Muscle of back (tissue), 11 donors: ENCODE measurements around the gene DDX51. TPM values are rescaled to one million over a fixed set of nuclear protein-coding genes. Genes with fewer than 3 reads are reported as not detected.
A peak's percentile ranks its signal among the peaks of the same experiment; 100 is the strongest.

Source experiments
- DNase-seq, 3 donors: peaks; one replicate each; pipeline versions ENCODE4 v3.0.0 to v3.0.0-alpha.2; 2013
- polyA plus RNA-seq, 10 donors: library from polyadenylated mRNA; unstranded; fragments of 120-200 nt; gene quantifications; one replicate each; pipeline ENCODE4 v1.2.1, GENCODE V29; 2013; ENCODE audit not compliant: insufficient read length in 10 of 10

DDX51 gene
- polyA plus RNA-seq, 10 donors = 7.0 to 19.3 (median 13.2) TPM

DNA sequence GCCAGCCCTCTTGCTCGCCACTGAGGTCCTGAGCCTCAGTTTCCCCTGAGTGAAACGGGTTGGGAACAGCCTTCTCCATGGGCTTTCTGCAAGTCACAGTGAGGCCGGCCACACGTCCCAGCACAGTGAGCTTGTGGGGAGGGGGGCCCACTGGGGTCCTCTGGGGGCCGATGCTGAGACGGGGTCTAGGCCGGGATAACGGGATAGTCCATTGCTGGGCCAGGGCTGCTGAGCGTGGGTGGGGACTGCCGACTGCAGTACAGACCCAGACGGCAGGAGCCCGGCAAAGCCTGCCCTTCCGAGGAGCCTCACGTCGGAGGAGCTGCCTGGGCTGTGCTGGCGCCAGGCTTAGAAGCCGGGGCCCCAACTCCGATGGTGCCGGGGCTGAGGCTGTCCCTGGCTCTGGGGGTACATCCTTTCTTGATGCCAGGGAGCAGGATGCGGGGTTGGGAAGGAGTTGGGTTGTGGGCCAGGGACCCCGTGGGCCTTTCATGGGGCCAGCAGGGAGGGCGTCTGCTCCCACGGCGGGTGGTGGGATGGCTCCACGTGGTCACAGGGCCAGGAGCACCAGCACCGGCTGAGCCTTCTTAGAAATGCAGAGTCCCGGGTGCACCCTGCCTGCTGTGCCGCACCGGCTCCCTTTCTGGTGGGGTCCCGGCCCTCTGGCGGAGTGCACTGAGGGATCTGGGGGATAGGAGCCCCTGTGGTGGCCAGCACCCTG lies 24.4 kb upstream of the DDX51 start:
- DNase-seq = no peak

DNA sequence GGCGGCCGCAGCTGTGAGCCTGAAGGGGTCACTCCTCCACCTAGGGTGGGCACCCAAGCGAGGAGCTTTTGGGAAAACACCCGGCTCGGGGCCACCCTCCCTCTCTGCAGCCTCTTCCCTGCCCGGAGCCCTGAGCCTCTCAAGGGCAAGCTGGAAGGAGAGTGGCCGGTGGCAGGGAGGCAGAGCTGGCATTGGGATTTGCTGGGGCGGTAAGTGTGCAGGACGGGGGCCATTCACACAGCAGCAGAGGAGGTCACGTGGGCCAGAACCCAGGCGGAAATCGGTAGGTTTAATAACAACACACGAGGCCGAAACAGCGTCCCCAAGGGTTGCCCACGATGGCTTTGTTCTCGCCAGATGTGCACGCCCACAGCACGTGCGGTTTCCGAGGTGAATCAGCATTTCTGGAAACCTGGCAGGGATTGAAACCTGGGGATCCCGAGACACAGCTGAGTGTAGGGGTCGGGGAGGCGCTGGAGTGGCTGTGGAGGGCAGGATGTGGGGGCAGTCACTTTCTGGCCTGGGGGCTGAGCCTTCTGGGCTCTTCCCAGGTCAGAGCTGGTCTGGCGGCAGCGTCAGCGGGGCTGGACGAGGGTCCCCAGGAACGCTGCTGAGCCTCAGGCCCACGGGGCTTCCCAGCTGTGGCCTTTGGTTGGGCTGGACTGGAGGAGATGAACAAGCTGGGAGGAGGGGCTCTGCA lies 23.6 kb upstream of the DDX51 start:
- no peak for DNase-seq

DNA sequence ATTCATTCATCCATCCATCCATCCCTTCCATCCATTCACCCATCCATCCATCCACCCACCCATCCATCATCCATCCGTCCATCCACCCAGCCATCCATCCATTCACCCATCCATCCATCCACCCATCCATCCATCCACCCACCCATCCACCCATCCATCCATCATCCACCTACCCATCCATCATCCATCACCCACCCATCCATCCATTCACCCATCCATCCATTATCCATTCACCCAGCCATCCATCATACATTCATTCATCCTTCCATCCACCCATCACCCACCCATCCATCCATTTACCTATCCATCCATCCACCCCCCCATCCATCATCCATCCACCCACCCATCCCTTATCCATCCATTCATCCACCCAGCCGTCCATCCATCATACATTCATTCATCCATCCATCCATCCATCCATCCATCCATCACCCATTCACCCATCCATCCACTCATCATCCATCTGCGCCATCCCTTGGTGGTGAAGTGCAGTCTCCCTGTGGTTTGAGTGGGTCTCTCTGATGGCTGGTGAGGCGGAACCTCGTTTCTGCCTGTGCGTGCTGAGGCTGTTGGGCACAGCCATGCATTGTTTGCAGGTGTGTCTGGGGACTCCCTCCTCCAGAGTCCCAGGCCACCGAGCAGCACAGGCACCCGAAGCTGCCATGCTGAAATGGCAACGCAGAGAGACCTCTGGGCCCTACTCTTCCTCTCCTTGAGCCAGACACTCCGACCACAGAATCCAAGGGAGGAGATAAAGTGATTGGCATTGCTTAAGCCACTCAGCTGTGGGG lies 22.9 kb upstream of the DDX51 start:
- no peak for DNase-seq

DNA sequence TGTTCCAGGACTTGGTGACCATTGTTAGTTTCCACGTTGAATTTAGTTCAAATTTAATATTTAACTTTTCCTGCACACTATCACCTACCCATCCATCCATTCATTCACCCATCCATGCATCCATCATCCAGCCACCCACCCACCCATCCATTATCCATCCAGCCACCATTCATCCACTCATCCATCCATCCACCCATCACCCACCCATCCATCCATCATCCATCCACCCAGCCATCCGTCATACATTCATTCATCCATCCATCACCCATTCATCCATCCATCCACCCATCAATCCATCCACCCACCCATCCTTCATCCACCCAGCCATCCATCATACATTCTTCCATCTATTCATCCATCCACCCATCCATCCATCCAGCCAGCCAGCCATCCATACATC lies 22.0 kb upstream of the DDX51 start:
- no peak for DNase-seq

DNA sequence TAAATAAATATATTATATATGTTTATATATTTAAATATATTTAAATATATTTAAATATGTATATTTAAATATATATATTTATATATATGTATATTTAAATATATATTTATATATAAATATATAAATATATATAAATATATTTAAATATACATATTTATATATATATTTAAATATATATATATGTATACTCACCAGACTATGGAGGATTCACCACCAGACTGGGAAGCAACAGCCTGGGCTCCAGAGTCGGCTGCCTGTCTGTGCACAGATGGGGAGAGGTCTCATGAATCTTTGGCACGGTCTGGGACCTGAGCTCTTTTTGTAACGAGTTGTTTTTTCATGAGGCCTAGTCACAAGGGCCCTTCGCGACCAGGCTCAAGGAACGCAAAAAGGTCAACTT lies 21.5 kb upstream of the DDX51 start:
- DNase-seq = no peak

DNA sequence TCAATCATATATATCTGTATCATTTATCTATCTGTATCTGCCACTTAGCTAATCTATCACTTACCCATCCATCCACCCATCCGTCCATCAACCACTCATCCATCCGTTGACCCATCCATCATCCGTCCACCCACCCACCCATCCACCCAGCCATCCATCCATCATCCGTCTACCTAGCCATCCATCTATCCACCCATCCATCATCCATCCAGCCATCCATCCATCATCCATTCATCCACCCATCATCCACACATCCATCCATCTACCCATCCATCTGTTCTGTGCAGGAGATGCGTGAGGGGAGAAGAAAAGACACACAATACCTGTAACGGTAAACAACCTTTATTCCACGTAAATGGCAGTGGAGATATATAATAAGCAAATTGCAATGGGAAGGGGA lies 20.3 kb upstream of the DDX51 start:
- DNase-seq = no peak

DNA sequence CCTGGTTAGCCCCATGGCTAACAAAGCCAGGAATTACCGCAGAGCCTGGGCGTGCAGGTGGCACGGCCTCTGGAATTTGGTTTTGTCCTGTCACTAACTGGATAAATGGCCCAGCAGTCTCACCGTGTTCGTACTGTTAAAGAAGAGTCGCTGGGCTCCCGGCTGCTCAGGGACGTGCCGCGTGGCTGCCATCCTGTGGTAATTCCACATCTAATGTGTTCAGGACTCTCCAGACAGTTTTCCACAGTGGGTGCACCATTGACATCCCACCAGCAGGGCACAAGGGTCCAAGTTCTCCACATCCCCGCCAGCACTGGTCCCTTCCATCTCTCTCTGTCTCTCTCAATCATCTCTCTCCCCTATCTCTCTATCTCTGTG lies 19.8 kb upstream of the DDX51 start:
- DNase-seq = no peak

DNA sequence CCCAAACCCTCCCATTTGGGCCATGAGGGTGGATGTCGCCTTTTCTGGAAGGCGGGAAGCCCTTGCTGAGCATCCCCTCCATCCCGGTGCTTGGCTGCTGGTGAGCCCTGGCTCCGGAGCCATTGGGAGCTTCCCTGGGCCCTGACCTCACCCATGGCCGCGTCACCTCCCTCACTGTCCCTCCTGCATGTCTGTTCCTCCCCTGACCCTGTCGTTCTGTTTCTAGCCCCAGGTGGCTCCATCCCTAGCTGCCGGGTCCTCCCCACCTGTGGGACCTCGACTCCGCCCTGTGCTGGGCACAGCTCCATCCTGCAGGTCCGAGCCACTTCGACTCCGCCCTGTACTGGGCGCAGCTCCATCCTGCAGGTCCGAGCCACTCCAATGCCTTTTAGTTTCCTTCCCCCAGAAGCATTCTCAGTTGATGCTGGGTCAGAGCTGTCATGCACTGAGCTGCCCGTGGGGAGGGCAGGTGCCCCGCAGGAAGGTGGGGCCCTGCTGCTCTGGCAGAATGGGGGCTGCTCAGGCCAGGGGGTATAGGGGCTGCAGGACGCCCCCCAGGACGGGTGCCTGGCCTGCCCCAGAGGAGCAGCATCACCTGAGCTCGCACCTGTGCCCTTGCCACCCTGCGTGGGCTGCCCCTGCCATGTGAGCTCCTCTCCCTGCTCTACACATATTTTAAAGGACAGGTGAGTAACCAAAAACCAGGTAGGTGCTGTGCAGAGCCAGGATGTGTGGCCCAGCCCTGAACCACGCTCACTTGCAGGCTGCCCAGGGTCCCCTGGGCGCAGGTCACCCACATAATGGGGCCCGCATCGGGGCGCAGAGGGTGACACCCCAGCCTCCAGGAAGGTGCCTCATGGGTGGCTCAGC lies 19.2 kb upstream of the DDX51 start:
- DNase-seq = no peak

DNA sequence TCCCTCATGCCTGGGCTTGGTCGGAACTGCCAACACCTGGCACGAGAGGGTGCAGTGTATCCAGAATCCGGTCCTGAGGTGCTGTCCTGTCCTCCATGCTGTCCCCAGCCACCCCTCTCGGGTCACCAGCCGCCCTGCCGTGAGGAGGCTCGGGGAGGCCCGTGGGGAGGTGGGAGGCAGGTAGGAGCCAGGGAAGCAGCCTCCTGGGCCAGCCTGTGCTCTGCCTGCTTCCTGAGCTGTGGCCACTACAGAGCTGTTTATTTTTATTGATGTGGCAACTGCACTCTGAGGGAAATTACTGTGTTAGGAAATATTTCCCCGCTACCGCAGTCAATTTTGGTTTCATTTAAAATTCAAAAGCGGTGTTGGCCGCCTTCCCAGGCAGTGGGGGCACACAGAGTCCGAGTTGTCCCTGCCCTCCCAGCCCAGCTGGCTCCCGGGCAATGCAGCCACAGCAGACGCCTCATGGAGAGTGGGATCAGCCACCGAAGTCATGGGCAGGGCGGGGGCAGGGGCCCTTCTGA lies 18.5 kb upstream of the DDX51 start:
- peak; percentile 16 to 58 (median 46) for DNase-seq

DNA sequence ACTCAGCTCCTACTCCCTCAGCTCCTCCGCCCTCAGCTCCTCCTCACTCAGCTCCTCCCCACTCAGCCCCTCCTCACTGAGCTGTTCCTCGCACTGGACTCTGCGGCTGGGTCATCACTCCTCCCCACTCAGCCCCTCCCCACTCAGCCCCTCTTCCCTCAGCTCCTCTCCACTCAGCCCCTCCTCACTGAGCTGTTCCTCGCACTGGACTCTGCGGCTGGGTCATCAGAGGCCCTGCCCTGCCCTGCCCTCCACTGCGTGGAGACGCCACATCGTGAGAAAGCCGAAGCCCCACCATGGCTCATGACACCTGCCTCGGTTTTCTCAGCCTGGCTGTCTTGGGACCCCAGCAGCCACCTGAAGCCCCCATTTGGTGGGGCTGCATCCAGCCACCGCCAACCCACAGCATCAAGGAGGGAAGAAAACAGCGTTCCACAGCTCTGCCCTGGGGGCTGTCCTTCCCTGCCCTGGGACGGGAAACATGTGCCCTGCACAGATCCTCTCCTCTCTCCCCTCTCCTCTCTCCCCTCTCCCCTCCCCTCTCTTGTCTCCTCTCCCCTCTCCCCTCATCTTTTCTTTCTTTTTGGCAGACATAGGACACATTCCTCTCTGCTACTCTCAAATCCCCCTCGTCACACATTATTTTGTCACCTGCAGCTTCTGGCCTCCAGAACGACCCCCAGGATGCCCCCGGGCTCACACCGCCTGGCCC lies 17.8 kb upstream of the DDX51 start:
- DNase-seq = no peak

DNA sequence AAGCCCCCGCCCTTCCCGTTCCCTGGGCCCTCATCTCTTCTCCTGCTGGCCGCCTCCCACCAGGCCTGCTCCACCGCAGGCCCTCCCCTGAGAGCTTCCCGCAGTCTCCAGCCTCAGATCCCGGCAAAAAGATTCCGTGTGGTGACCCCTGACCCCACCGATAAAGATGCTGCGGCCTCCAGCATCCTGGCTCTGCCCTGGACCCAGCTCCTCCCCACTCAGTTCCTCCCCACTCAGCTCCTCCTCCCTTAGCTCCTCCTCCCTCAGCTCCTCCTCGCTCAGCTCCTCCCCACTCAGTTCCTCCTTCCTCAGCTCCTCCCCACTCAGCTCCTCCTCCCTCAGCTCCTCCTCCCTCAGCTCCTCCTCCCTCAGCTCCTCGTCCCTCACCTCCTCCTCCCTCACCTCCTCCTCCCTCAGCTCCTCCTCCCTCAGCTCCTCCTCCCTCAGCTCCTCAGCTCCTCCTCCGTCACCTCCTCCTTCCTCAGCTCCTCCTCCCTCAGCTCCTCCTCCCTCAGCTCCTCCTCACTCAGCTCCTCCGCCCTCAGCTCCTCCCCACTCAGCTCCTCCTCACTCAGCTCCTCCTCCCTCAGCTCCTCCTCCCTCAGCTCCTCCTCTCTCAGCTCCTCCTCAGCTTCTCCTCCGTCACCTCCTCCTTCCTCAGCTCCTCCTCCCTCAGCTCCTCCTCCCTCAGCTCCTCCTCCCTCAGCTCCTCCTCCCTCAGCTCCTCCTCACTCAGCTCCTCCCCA lies 17.1 kb upstream of the DDX51 start:
- DNase-seq = no peak

DNA sequence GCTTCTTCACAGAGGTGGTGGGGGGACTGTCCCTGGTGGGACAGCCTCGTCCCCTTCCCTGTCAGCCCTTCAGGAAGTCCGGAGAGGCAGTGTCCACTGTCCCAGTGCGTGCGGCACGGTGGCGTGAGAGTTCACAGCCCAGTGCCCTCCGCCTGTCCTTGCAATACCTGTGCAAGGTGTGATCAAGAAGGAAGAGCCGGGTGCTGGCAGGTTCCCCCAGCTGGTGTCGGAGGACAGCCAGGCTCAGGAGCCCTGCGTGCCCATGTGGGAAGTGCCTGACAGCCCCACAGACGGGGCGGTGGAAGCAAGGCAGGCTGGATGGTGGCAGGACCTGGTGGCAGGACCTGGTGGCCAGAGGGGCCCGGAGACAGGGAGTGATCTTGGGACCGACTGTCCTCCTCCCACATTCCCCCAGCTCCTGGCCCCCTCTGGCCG lies 16.5 kb upstream of the DDX51 start:
- no peak for DNase-seq

DNA sequence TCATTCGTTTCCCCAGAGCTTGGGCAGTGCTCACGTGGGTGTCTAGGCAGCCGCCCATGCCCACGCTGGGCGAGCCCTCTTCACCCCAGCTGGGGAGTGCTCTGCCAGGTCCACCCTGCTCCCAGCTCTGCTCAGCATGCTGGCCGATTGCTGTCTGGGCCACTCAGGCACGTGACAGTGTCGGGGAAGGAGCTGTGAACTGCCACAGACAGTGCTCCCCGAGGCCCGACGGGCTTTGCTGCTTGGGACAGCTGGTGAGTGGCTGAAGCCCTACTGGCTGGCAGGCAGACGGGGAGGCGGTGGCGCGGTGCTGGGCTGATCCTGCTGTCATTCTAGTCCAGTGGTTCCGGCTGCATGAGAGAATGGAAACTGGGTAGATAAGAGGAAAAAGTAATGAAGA lies 15.9 kb upstream of the DDX51 start:
- no peak for DNase-seq

DNA sequence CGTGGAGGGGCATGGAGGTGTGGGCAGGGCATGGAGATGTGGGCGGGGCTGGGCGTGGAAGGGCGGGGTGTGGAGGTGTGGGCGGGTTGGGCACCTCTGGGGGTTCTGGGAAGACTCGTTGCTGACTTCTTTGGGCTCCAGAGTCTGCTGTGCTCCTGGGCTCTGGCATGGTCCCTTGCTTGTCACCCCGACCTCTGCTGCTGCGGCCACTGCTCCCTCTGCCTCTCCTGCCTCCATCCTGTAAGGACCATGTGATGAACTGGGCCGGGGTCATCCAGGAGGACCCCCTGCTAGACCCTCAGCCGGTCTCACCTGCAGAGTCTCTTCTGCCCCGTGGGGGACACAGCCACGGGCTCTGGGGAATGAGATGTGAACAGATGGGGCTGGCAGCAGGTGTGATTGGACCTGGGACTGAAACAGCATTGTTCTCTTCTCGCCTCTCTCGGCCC lies 15.5 kb upstream of the DDX51 start:
- DNase-seq = no peak

DNA sequence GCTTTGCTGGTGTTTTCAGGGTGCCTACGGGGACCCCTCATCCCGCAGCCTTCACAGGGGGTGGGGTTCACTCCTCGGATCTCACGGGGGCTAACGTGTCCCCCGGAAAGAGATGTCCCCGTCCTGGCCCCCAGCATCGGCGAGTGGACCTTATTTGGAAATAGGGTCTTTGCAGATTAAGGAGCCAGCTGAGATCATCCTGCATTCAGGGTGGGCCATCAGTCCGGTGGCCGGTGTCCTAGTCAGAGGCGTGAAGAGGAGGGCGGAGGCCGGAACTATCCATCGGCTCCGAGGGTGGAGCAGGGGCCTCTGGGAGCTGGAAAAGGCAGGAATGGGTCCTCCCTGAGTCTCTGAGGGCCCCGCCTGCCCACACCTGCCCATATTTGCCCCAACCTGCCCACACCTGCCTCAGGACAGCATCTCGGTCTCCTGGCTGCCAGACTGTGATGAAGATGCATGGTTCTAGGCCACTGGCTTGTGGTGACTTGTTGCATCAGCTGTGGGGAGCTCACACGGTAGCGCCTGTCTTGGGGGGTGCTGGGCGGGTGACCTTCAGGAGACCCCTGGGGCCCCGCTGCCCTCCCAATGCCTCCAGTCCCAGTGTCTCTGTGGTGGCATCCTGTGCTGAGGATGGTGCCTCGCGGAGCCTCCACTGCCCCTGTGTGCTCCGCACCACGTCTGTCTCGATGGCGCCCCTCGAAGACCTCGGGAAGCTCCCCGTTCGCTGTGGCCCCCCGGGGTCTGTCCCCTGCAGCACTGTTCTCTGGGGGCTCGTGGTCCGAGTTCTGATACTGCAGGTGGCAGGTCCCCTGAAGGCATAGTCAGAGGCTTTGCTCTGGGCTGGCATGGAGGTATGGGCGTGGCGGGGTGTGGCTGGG lies 14.8 kb upstream of the DDX51 start:
- no peak for DNase-seq

DNA sequence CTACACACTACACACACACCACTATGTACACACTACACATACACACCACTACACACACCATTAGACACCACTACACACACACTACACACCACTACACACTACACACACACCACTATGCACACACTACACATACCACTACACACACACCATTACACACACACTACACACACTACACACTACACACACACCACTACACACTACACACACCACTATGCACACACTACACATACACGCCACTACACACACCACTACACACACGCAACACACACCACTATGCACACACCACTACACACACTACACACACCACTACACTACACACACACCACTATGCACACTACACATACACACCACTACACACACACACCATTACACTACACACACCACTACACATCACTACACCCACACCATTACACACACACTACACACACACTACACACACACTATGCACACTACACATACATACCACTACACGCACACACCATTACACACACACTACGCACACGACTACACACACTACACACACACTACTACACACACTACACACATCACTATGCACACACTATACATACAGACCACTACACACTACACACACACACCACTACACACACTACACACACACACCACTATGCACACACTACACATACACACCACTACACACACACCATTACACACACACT lies 13.8 kb upstream of the DDX51 start:
- DNase-seq = no peak

DNA sequence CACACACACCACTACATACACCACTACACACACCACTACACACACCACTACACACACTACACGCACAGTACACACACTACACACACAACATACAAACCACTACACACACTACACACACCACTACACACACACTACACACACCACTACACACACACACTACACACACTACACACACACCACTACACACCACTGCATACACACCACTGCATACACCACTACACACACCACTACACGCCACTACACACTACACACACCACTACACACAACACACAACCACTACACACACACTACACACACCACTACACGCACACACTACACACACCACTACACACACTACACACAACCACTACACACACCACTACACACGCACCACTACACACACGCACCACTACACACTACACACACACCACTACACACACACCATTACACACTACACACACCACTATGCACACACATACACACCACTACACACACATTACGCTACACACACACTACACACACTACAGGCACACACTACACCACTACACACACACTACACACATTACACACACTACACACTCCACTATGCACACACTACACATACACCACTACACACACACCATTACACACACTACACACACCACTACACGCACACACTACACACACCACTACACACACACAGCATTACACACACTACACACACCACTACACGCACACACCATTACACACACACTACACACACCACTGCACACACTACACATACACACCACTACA lies 12.6 kb upstream of the DDX51 start:
- DNase-seq = no peak
